Measurements from ENCODE around the gene EYA2.

GRCh38 chr20:46852313-46852712 is 42.3 kb upstream of the EYA2 start:
- TF ChIP-seq, protein P1, sequence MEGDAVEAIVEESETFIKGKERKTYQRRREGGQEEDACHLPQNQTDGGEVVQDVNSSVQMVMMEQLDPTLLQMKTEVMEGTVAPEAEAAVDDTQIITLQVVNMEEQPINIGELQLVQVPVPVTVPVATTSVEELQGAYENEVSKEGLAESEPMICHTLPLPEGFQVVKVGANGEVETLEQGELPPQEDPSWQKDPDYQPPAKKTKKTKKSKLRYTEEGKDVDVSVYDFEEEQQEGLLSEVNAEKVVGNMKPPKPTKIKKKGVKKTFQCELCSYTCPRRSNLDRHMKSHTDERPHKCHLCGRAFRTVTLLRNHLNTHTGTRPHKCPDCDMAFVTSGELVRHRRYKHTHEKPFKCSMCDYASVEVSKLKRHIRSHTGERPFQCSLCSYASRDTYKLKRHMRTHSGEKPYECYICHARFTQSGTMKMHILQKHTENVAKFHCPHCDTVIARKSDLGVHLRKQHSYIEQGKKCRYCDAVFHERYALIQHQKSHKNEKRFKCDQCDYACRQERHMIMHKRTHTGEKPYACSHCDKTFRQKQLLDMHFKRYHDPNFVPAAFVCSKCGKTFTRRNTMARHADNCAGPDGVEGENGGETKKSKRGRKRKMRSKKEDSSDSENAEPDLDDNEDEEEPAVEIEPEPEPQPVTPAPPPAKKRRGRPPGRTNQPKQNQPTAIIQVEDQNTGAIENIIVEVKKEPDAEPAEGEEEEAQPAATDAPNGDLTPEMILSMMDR (conservative IDR thresholded peaks at IDR 0.05): no peak
- no peak for TF ChIP-seq ZFX (IDR thresholded peaks at IDR 0.05)

Measured in C4-2B (cell line).